HG02981 (cell line): Measurements from ENCODE around the gene CAMTA2.
"Not testable (repeated sequence)": the region's sequence is repeated elsewhere in the genome, so short reads cannot be mapped to it uniquely, and the experiment has no call there.

ENCODE experiments used
- ATAC-seq: cut with Tn5 transposase; IDR thresholded peaks from one replicate; pipeline ENCODE4 v1.9.1; 2021; ENCODE audit warnings: mild to moderate bottlenecking, moderate library complexity; ENCODE audit not compliant: unreplicated experiment

Gene CAMTA2

GRCh38 chr17:4986951-4987766, at the start of gene CAMTA2:
CAMTA2 (minus strand) TSS chr17:4987675; CDS start chr17:4986222, 1,453 bp downstream.
- ATAC-seq = peak; percentile 71

DNA sequence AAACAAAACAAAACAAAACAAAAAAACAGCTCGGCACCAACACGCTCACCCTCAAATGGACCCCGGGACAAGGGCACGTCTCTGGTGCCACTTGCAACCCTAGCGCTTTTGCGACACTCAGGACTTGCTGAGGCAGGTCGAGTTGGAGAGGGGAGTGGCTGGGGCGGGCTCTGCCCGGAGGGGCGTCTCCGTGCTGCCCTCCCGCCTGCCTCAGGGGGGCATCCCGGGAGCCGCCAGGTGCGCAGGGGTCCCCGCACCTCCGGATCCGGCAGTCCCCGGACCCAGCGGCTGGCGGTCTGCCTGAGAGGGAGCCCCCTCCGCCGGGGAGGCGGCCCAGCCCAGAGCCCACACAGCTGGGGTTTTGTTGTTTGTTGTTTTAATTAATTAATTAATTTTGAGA, 47.8 kb upstream of the CAMTA2 start, which contains the start of gene SLC52A1:
TSS of gene SLC52A1 (minus strand) at position 112 of the 400 bp plus-strand sequence. CDS start 820 bp downstream, outside the sequence.
- ATAC-seq = no peak

DNA sequence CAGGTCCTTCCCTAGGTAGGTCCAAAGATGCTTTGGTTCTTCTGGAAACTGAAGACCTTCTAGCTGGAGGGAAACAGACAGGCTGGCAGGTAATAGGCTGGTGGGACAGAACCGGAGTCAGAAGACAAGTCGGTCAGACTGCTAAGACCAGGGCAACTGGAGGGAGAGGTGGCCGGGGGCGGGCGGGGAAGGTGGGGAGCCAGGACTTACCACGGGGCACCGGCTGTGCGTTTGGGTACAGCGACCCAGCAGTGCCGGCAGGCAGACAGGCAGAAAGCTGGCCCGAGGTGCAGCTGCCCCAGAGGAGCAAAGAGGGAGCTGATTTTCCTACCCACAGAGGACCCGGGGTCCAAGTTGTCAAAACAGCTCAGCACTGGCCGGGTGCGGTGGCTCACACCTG, 47.2 kb upstream of the CAMTA2 start:
- ATAC-seq = no peak

- no peak for ATAC-seq
Measured at GRCh38 chr17:5034063-5034462, 46.6 kb upstream of the CAMTA2 start.

- no peak for ATAC-seq
Measured at GRCh38 chr17:5033352-5034015, 46.0 kb upstream of the CAMTA2 start.

GRCh38 chr17:5032865-5033264, 45.4 kb upstream of the CAMTA2 start:
- ATAC-seq = no peak

DNA sequence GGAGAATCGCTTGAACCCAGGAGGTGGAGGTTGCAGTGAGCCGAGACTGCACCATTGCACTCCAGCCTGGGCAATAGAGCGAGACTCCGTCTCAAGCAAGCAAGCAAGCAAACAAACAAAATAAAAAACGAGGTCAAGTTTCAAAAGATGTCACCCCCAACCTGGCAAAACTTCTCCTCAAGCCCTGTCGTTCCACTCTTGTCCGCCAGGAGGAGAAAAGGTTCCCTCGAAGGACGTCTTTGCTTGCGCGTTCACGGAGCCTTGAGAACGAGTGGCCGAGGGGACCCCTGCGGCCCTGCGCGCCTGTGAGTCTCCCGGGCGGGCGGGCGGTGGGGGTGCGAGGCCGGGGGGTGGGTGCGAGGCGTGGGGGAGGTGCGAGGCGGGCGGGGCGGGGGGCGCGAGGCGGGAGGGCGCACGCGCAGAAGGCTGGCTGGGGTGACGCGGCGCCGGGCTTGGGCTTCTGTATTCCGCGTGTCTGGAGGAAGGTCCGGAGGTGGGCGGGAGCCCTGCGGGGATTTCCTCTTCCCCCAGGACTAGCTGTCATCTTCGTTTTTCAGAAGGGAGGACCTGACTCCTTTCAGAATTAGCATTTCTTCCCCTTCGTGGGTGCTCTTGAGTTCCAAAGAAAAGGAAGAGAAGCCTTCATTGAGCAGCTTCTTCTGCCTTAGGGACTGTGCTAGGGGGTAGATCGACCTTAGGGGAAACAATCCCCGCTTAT, 44.0 kb upstream of the CAMTA2 start:
- peak; percentile 58 for ATAC-seq

DNA sequence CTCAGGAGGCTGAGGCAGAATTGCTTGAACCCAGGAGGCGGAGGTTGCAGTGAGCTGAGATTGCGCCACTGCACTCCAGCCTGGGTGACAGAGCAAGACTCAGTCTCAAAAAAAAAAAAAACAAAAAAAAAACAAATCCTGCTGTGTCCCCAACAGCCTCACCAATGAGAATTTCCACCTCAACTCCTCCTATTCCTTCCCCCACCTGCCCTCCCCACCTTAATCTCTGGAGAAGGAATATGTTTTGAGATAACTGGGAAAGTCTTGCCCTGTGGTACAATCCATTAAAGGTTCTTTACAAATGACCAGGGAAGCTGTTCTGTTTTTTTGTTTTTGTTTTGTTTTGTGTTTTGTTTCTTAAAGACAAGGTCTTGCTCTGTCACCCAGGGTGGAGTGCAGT, 42.7 kb upstream of the CAMTA2 start:
- ATAC-seq = not testable (repeated sequence)

DNA sequence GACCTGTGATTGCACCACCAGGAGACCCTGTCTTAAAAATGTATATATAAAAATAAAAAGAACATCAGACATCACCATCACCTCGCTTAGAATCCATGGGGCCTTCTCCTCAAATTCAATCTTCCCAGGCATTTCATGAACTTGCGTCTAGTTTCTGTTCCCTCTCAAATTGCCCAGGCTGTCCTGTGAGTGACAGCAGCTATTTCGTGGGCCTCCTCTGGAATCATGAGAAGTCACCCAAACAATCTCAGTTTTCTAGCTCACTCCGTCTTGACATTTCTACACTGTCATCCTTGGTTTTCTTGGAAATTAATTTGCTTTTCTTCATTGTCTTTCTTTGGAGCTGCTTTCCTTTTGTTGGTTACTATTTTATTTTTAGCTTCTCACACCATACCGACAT, 40.4 kb upstream of the CAMTA2 start:
- ATAC-seq = no peak

GRCh38 chr17:5027299-5027698, 39.8 kb upstream of the CAMTA2 start:
- ATAC-seq = no peak

DNA sequence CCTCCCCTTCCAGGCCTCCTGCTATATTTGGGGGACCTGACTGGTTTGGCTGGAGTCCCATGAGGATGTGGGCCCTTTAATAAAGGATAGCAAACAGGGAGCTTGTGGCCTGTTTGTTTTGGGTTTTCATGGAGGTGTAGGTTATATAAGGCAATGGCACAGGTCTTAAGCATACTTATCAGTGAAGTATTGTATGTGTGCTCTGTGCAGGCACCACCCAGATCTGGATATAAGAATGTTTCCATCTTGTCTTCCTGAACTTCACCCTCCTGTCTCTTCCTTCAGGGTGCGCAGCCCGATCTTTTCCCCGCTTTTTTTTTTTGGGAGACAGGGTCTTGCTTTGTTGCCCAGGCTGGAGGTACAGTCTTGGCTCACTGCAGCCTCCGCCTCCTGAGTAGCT, 37.1 kb upstream of the CAMTA2 start:
- no peak for ATAC-seq

DNA sequence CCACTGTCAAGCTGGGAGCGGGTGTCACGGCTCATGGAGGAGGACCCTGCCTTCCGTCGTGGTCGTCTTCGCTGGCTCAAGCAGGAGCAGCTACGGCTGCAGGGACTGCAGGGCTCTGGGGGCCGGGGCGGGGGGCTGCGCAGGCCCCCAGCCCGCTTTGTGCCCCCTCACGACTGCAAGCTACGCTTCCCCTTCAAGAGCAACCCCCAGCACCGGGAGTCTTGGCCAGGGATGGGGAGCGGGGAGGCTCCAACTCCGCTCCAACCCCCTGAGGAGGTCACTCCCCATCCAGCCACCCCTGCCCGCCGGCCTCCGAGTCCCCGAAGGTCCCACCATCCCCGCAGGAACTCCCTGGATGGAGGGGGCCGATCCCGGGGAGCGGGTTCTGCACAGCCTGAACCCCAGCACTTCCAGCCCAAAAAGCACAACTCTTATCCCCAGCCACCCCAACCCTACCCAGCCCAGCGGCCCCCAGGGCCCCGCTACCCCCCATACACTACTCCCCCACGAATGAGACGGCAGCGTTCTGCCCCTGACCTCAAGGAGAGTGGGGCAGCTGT, 36.2 kb upstream of the CAMTA2 start:
- ATAC-seq = no peak

DNA sequence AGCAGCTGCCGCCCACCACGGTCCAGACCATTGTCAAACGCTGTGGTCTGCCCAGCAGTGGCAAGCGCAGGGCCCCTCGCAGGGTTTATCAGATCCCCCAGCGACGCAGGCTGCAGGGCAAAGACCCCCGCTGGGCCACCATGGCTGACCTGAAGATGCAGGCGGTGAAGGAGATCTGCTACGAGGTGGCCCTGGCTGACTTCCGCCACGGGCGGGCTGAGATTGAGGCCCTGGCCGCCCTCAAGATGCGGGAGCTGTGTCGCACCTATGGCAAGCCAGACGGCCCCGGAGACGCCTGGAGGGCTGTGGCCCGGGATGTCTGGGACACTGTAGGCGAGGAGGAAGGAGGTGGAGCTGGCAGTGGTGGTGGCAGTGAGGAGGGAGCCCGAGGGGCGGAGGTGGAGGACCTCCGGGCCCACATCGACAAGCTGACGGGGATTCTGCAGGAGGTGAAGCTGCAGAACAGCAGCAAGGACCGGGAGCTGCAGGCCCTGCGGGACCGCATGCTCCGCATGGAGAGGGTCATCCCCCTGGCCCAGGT, 34.8 kb upstream of the CAMTA2 start:
- no peak for ATAC-seq

- no peak for ATAC-seq
Measured at GRCh38 chr17:5020502-5021023, 33.1 kb upstream of the CAMTA2 start.

DNA sequence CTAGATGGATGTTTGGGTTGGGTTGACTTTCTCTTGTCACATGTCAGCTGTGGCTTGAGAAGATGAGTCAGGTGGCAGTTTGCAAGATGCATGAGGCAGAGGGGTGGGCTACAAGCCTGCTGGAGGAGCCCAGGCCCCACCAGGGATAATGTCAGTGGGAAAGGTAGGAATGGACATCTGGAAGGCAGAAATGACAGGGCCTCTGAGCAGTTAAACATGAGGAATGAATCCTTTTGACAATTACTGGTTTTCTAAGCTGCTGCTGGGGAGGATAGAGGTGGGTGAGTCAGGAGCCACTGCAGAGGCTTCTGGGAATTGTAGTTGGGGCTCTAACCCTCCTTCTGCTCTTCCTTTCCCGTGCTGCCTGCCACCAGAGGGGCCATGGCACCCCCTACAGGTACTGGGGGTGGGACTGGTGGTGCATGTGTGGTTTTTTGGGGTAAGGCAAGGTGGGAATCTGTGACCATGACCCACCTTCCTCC, 32.0 kb upstream of the CAMTA2 start:
- no peak for ATAC-seq

- no peak for ATAC-seq
Measured at GRCh38 chr17:5014357-5014756, 26.9 kb upstream of the CAMTA2 start.

DNA sequence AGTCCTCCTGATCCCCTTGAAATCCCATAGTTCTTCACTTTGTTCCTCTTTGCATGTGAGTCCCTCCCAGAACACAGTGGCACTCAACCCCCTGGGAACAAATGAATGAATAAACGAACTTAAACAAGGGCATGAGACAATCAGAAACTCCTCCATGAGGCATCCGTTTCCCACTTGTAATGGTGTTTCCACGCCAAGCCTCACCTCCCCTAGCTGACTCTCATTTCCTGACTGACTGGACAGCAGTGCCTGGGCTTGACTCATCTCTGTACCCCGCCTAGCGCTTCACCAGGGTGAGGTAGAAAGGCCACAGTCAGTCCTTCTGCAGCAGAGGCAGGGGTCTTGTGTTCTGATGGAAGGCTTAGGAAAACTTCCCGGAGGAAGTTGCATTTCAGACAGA, 24.5 kb upstream of the CAMTA2 start:
- ATAC-seq = no peak

- no peak for ATAC-seq
Measured at GRCh38 chr17:5003214-5003867, 15.9 kb upstream of the CAMTA2 start.

DNA sequence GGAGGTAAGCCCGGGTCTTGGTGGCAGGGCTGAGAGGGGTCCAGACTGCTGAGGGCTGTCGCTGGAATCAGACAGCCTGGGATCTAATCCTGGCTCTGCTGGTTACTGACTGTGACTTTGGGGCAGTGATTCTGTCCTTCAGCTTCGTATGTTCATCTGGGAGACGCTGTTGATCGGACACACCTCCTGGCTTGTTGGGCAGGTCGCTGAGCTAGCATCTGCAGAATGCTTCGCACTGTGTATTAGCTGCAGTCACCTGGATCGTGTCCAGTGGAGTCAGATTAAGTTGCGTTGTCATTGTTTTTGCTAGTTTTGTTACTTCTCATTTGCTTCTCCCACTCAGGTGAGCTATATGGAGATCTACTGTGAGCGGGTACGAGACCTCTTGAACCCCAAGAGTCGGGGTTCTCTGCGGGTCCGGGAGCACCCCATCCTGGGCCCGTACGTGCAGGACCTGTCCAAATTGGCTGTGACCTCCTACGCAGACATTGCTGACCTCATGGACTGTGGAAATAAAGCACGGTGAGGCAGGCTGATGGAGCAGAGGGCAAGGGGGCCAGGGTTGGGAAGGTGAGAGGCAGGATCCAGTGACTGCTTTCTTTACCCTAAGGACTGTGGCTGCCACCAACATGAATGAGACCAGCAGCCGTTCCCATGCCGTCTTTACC, 14.8 kb upstream of the CAMTA2 start:
- no peak for ATAC-seq

GRCh38 chr17:5000237-5000639, 12.8 kb upstream of the CAMTA2 start:
- no peak for ATAC-seq
